Common myeloid progenitor, CD34-positive (primary cell): Measurements from ENCODE around the gene SCIMP.
"Not testable (repeated sequence)": the region's sequence is repeated elsewhere in the genome, so short reads cannot be mapped to it uniquely, and the experiment has no call there.

Experiments used
- CTCF ChIA-PET: fragments of 350-600 bp; sonication (Branson Sonifier 250); formaldehyde crosslinking; loops from one replicate; lab custom pipeline; 2021; ENCODE audit warnings: antibody characterized with exemption; lab: Charles Lee
- POLR2A ChIA-PET: fragments of 350-600 bp; sonication (Branson Sonifier 250); formaldehyde crosslinking; loops from one replicate; lab custom pipeline; 2021; ENCODE audit warnings: antibody characterized with exemption; lab: Charles Lee
- DNase-seq, 3 donors: peaks; one replicate each; pipeline versions ENCODE4 v3.0.0 to v3.0.0-alpha.2; 2013
- H3K27ac ChIP-seq, 2 experiments: 1 replicate in 1 of 2; 2 replicates in 1 of 2; pipeline ENCODE4 v1.7.0; 2013; ENCODE audit warnings: inconsistent platforms in 2 of 2, low read length in 2 of 2, mild to moderate bottlenecking in 2 of 2, low read depth in 1 of 2, moderate library complexity in 1 of 2; ENCODE audit not compliant: severe bottlenecking in 2 of 2, insufficient read depth in 1 of 2, poor library complexity in 1 of 2
- H3K27me3 ChIP-seq, 5 experiments: replicated peaks in 2 of 5; 1 replicate in 3 of 5; 2 replicates in 2 of 5; pipeline versions ENCODE4 v1.6.1 to v1.7.0; 2013; ENCODE audit warnings: low read length in 4 of 5, mild to moderate bottlenecking in 2 of 5, moderate library complexity in 2 of 5, inconsistent platforms in 1 of 5; ENCODE audit not compliant: insufficient read depth in 5 of 5, control insufficient read depth in 4 of 5
- H3K36me3 ChIP-seq, 4 experiments: 1 replicate in 2 of 4; 2 replicates in 2 of 4; pipeline versions ENCODE4 v1.6.1 to v1.7.0; 2013; ENCODE audit warnings: low read length in 3 of 4, control low read depth in 1 of 4, mild to moderate bottlenecking in 1 of 4; ENCODE audit not compliant: control insufficient read depth in 4 of 4, insufficient read depth in 4 of 4
- H3K4me1 ChIP-seq, 4 experiments: 1 replicate in 3 of 4; 2 replicates in 1 of 4; pipeline versions ENCODE4 v1.6.1 to v1.7.1; 2013; ENCODE audit warnings: low read length in 3 of 4, mild to moderate bottlenecking in 3 of 4, control low read depth in 1 of 4, inconsistent platforms in 1 of 4, moderate library complexity in 1 of 4; ENCODE audit not compliant: control insufficient read depth in 4 of 4, insufficient read depth in 4 of 4; ENCODE audit errors: control extremely low read depth in 1 of 4
- H3K4me3 ChIP-seq, 7 experiments: 1 replicate in 4 of 7; 2 replicates in 3 of 7; pipeline versions ENCODE4 v1.5.1 to v1.7.0; 2013; ENCODE audit warnings: mild to moderate bottlenecking in 7 of 7, low read length in 6 of 7, moderate library complexity in 6 of 7, inconsistent platforms in 2 of 7, low read depth in 2 of 7, control low read depth in 1 of 7; ENCODE audit not compliant: insufficient read depth in 4 of 7, control insufficient read depth in 1 of 7; ENCODE audit errors: extremely low read depth in 1 of 7
- H3K9me3 ChIP-seq, 5 experiments: 1 replicate in 4 of 5; 2 replicates in 1 of 5; pipeline versions ENCODE4 v1.6.1 to v1.7.1; 2013; ENCODE audit warnings: low read length in 4 of 5, mild to moderate bottlenecking in 2 of 5, inconsistent platforms in 1 of 5, low read depth in 1 of 5, moderate library complexity in 1 of 5; ENCODE audit not compliant: control insufficient read depth in 4 of 5, insufficient read depth in 2 of 5; ENCODE audit errors: control extremely low read depth in 1 of 5
- WGBS: methylation state at CpG from one replicate; pipeline ENCODE4 v1.1.5; 2013; ENCODE audit not compliant: insufficient coverage; 5-methylcytosine and 5-hydroxymethylcytosine counted together

The SCIMP gene

DNA sequence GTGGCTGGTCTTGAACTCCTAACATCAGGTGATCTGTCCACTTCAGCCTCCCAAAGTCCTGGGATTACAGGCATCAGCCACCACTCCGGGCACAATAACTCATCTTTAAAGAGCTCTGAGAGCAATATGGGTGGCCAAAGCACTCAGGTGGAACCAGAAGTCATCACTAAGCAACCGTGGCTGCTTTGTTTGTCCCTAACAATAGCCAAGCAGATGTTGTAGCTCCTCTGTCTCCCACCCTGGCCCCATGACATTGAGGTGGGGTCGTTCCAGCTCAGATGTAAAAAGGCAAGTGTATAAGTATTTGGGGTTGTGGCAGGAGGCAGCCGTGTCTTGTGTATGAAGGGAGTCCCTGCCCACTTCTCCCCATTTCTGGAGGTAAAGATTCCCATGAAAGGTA is 3.7 kb upstream of the SCIMP start:
- DNase-seq: no peak
- Histone ChIP-seq H3K9me3 (peaks cover 0 to 2% (median 0%) of the 10 kb centered on the region in 5 experiments), H3K4me1 (peaks cover 0 to 12% (median 5%) of the 10 kb centered on the region in 4 experiments), H3K27ac (no peak overlapping the region), H3K4me3 (no peak overlapping the region), H3K36me3 (no peaks in the 10 kb centered on the region), H3K27me3 (peaks cover 0 to 2% (median 0%) of the 10 kb centered on the region in 5 experiments)
- ChIA-PET CTCF (interaction anchor here (0.7 to 2.0 kb wide), 7 partner anchors 10 to 47 kb away, joined by 3 to 5 read pairs (median 3); partner anchors contain the start of gene ZNF594), POLR2A (no interaction called here)
- WGBS: 93% methylated on average over 2 of the region's 4 CpGs

GRCh38 chr17:5237541-5238016 is 2.9 kb upstream of the SCIMP start:
- peaks cover 0 to 2% (median 0%) of the 10 kb centered on the region in 5 experiments for H3K27me3 ChIP-seq
- H3K9me3 ChIP-seq: peaks cover 0 to 2% (median 0%) of the 10 kb centered on the region in 5 experiments
- peak; percentile 50 to 78 (median 68) for DNase-seq
- no peaks in the 10 kb centered on the region for H3K36me3 ChIP-seq
- no peak overlapping the region for H3K27ac ChIP-seq
- H3K4me3 ChIP-seq: no peak overlapping the region
- POLR2A ChIA-PET: no interaction called here
- CTCF ChIA-PET: interaction anchor here (0.6 to 2.0 kb wide), 7 partner anchors 9 to 46 kb away, joined by 3 to 5 read pairs (median 4); partner anchors contain the start of gene ZNF594
- WGBS: 14% methylated on average over 4 of the region's 6 CpGs
- peaks cover 0 to 12% (median 5%) of the 10 kb centered on the region in 4 experiments for H3K4me1 ChIP-seq

- H3K27ac ChIP-seq: no peak overlapping the region
- H3K4me3 ChIP-seq: no peak overlapping the region
- peaks cover 0 to 2% (median 0%) of the 10 kb centered on the region in 5 experiments for H3K9me3 ChIP-seq
- H3K36me3 ChIP-seq: no peaks in the 10 kb centered on the region
- peaks cover 0 to 2% (median 0%) of the 10 kb centered on the region in 5 experiments for H3K27me3 ChIP-seq
- no peak for DNase-seq
- peaks cover 0 to 12% (median 5%) of the 10 kb centered on the region in 4 experiments for H3K4me1 ChIP-seq
- 40% methylated on average over 1 of the region's 3 CpGs for WGBS
- POLR2A ChIA-PET: no interaction called here
- CTCF ChIA-PET: interaction anchor here (0.7 to 2.0 kb wide), 5 partner anchors 12 to 1931 kb away, joined by 3 to 4 read pairs (median 4); no protein-coding TSS in a partner anchor
Observed at GRCh38 chr17:5236938-5237540, 2.4 kb upstream of the SCIMP start.

GRCh38 chr17:5233492-5233891 is 1.2 kb downstream of the SCIMP start:
- 96% methylated on average over 7 of the region's 7 CpGs for WGBS
- H3K36me3 ChIP-seq, H3K9me3 ChIP-seq, H3K4me3 ChIP-seq, H3K27me3 ChIP-seq, H3K27ac ChIP-seq, CTCF ChIA-PET, DNase-seq, POLR2A ChIA-PET: not testable (repeated sequence)
- peaks cover 0 to 12% (median 5%) of the 10 kb centered on the region in 4 experiments for H3K4me1 ChIP-seq

GRCh38 chr17:5226940-5227878 is 7.5 kb downstream of the SCIMP start:
- Histone ChIP-seq H3K27ac (no peak overlapping the region), H3K27me3 (no peaks in the 10 kb centered on the region), H3K4me1 (peaks cover 0 to 7% (median 3%) of the 10 kb centered on the region in 4 experiments), H3K9me3 (no peaks in the 10 kb centered on the region), H3K36me3 (peaks cover 0 to 2% (median under 1%) of the 10 kb centered on the region in 4 experiments), H3K4me3 (no peak overlapping the region)
- WGBS: 92% methylated on average over 7 of the region's 15 CpGs
- no peak for DNase-seq
- ChIA-PET POLR2A (no interaction called here), CTCF (interaction anchor here (0.6 to 1.2 kb wide), 2 partner anchors 11 to 1028 kb away, joined by 3 read pairs; no protein-coding TSS in a partner anchor)

DNA sequence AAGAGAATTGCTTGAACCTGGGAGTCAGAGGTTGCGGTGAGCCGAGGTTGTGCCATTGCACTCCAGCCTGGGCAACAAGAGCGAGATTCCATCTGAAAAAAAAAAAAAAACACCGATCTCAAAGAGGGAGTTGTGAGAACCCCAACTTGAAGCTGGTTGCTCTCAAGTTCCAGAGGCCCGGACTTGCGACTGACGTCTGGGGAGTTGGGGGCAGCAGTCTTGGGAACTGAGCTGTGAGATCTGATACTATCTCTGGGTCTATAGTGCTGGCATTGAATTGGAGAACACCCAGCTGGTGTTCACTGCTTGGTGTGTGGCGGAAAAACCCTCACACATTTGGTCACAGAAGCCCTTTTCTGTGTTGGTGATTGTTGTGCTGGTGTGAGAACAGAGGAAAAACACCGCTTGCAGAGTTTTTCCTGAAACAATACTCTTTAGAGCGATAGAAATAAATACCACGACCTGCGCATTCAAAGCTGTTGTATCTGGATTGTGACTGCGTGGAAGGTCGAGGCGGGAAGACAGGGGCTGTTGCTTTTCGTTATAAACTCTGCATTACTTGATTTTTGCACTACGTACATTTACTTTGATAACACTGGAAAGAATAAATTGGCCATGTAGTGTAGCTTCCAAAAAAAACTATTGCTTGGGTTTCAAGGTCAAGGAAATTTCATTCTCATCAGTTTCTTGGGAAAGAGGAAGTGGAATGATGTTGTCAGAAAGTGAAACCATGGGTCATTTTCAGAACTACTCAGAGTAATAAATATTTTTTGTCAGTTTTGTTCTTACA is 8.8 kb downstream of the SCIMP start:
- DNase-seq: peak in 1 of 3 donors; percentile 21
- Histone ChIP-seq H3K36me3 (peaks cover 0 to 2% (median under 1%) of the 10 kb centered on the region in 4 experiments), H3K27ac (no peak overlapping the region), H3K4me1 (peaks cover 0 to 11% (median 4%) of the 10 kb centered on the region in 4 experiments), H3K4me3 (no peak overlapping the region), H3K27me3 (no peaks in the 10 kb centered on the region), H3K9me3 (no peaks in the 10 kb centered on the region)
- CTCF ChIA-PET: interaction anchor here (0.9 to 1.0 kb wide), 2 partner anchors 9 to 34 kb away, joined by 3 read pairs; partner anchors contain the start of genes SCIMP and ZNF594
- POLR2A ChIA-PET: interaction anchor here (0.6 kb wide), 1 partner anchor 13 kb away, joined by 3 read pairs; no protein-coding TSS in a partner anchor
- 92% methylated on average over 14 of the region's 17 CpGs for WGBS
